Stimulated activated CD4-positive, alpha-beta T cell treated with anti-CD3 and anti-CD28 coated beads, Interleukin-2, amount 100 ng/mL, for 48 hours (primary cell): ENCODE measurements around the gene CCDC159.
"Not testable (repeated sequence)": the region's sequence is repeated elsewhere in the genome, so short reads cannot be mapped to it uniquely, and the experiment has no call there.

ENCODE experiments used
- DNase-seq, 2 donors: peaks; one replicate each; pipeline ENCODE4 v3.0.0-alpha.2; 2020

Gene CCDC159, protein sequence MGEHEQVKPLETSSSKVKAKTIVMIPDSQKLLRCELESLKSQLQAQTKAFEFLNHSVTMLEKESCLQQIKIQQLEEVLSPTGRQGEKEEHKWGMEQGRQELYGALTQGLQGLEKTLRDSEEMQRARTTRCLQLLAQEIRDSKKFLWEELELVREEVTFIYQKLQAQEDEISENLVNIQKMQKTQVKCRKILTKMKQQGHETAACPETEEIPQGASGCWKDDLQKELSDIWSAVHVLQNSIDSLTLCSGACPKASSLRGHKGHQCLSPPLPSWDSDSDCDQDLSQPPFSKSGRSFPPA

DNA sequence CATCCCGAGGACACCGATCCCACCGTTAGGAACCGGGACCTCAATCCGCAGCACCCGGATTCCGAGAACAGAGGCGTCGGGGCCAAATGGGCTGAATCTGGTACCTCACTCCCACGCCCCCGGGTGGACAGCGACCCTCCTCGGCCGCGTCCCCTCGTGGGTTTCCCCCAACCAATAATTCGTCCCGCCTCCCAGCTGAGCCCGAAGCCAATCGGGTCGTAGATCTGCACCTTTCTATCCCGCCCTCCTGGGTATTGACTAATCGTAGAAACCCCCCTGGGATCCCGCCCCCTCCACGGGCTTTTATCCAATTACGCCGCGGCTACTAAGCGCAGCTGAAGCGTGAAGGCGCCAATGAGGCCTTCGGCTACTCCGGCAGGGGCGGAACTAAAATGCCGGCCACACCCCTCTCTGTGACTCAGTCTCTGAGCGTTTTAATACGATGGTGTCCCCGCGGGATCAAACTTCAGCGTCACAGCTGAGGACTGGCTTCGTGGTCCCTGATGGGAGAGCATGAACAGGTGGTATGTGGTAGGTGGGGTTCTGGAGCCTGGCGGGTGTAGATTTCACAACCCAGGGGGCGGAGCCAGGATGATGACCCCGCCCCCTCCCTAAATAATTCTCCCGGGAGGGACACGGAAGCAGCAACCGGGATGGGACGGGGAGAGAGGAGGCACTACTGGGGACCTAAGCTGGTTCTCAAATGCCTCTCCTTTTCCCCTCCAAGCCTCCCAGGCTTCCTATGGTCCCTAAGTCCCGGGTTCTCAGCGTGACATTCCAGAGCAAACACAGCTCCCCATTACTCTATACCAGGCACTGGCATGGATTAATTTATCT lies at the start of gene CCDC159, which contains the start of gene TMEM205:
TSS of gene CCDC159 (plus strand) at position 416 of the 837 bp plus-strand sequence. CDS start at position 504, 88 bp downstream.
TSS of gene TMEM205 (minus strand) at position 165 of the 837 bp plus-strand sequence. CDS start 649 bp downstream, outside the sequence.
- peak; percentile 94 to 97 for DNase-seq

DNA sequence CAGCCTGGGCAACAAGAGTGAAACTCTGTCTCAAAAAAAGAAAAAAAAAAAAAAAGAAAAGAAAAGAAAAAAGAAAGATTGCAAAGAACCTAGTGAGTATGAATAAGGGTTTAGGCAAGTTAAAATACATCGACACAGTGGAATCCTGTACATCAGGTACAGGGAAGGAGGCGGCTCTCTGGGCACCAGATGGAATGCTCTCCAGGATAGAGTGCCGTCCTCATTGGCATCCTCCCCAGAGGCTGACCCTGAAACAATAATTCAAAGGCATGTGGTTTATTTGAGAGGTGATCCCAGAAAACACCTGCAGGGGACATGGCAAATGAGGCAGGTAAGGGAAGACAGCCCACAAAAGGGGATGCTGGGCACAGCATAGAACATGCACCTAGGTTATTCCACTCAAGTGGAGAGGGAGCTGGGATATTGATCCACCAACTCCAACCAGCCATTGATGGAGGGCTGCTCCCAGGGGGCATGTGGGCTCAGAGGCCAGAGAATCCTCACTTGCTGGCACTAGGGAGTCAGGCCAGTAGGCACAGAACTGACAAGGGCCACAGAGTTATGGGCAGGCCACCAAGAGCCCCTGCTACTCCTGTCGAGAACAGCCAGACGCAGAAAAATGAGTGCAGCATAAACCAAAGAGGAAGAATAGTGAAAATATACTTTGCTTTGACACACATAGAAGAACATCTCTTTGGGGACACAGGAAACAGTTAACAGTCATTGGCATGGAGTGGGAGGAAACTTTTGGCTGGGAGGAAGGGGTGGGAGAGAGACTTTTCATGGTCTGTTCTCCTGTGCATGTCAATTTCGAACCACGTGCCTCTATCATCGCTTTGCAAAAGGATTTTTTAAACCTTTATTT lies 46.1 kb upstream of the CCDC159 start:
- DNase-seq, result no peak

DNA sequence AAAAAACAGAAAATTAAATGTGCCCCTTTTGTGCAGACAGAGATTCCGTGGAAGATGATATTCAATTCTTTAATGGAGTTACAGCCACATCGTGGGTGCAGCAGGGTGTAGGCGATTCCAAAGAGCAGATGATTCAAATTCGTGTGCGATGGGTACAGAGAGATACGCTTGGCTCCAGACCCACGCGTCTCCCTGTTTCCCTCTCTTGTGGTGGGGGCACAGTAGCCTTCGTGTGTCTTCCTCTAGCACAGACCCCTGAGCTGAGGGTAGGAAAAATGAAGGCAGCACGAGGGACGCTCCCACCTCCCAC lies 45.6 kb upstream of the CCDC159 start:
- DNase-seq, result no peak

DNA sequence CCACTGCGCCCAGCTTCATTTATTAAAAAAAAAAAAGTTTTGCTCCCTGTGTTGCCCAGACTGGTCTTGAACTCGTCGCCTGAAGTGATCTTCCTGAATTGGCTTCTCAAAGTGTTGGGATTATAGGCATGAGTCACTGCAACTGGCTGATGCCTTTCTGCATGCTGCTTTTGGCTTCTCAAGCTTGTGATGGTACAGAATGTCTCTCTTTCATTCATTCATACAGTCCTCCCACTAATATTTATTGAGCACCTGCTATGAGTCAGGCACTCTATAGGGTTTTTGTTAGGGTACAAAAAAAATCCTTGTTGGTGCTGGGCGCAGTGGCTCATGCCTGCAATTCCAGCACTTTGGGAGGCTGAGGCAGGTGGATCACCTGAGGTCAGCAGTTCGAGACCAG lies 41.4 kb upstream of the CCDC159 start:
- DNase-seq, result no peak

DNA sequence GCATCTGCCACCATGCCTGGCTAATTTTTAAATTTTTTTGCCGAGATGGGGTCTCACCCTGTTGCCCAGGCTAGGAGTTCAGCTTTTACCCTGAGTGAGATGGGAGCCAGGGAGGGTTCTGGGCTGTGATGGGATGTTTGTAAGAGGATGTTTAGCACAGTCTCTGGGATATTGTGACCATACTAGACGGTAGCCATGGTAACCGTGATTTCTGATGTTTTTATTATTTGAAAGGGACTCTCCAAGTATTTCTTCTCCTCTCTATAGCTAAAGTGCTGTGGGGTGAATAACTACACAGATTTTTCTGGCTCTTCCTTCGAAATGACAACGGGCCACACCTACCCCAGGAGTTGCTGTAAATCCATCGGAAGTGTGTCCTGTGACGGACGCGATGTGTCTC lies 40.0 kb upstream of the CCDC159 start:
- DNase-seq, result no peak

DNA sequence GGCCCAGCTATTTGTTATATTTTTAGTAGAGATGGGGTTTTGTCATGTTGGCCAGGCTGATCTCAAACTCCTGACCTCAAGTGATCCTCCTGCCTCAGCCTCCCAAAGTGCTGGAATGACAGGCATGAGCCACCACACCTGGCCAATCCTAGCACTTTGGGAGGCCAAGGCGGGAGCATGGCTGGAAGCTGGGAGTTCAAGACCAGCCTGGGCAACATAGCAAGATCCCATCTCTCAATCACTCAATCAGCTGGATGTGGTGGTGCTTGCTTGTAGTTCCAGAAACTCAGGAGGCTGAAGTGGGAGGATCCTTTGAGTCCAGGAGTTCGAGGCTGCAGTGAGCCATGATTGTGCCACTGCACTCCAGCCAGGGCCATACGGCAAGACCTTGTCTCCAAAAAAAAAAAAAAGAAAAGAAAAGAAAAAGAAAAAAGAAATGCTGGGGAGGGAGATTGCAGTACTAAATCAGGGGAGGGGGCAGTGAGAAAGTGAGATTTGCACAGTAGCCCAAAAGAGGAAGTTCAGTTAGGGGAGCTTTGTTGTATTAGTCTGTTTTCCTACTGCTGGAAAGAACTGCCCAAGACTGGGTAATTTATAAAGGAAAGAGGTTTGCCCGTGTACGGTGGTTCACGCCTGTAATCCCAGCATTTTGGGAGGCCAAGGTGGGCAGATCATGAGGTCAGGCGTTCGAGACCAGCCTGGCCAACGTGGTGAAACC lies 25.9 kb upstream of the CCDC159 start:
- DNase-seq, result not testable (repeated sequence)

DNA sequence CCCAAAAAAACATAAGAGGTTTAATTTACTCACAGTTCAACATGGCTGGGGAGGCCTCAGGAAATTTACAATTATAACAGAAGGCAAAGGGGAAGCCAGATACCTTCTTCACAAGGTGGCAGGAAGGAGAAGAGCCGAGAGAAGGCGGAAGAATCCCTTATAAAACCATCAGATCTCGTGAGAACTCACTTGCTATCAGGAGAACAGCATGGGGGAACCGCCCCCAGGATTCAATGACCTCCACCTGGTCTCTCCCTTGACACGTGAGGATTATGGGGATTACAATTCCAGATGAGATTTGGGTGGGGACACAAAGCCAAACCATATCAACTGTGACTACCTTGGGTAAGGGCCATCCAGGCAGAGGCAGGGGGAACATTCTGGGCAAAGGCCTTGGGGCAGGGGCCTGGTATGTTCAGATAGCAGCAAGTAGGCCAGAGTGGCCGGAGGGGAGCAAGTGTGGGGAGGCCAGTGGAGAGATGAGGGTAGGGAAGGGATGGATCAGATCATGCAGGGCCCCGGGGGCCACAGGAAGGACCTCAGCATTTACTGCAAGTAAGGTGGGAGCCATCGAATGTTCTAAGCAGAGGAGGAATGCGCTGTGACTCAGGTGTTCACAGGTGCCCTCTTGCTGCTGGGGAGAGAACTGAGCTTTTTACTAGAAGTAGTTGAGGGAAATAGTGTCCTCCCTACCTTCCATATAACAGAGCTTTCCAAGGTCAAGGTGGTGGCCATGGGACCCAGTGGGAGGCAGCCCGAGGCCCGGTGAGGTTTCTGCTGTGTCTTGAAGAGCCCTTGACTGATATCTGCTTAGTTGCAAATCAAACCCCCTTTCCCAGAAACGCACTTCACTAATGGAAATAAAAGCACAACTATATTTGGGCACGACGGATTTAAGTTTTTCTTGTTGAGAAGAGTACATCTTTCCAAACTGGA lies 24.9 kb upstream of the CCDC159 start:
- DNase-seq, result no peak

DNA sequence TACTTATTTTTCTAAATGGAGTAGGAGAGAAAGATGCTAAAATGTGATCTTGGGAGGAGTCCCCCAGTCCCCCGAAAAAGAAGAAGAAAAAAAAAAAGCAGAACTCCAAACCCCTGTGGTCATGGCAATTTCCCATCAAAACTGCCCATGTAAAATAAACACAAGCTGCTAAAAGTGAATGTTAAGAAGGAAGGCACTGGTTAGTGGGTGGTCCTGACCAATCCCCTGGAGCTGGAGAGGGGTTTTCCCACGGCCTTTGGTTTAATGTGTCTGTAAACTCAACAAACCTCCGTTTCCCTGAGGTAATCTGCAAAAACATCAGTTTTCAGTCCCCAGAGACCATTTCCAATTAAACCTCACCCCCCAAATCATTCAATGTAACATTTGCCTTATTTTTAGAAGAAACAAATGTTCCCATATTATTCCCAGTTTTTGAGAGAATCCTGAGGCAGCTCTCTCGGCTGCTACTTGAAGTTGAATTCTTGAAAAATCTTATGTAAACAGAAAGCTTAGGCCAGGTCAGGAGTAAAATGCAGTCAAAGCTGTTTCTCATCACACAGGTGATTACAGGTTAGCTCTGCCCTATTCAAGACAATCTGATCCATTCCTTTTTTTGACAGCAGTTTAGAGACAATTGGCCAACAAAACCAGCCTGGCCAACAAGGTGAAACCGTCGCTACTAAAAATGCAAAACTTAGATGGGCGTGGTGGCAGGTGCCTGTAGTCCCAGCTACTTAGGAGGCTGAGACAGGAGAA lies 23.9 kb upstream of the CCDC159 start:
- no peak for DNase-seq

DNA sequence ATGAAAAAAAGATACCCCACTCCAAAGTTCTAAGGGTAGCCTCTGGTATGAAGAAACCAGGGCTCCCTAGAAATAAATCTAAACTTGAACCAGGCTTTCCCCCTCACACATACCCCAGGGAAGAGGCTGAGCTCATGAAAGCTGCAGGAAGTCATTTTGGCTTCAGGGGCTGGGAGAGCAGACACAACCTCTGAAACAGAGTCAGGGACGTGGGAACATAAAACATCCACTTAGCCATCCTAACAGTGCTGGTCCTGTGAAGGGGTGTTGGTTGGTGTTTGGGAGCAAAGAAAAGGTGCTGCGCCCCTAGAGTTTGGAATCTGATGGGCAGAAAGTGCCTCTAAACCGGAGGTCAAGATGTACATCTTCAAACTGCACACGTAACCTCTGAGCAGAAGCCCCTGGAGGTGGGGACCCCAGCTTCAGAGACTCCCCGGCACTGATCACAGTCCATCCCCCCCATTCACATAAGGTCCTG lies 22.7 kb upstream of the CCDC159 start:
- no peak for DNase-seq

DNA sequence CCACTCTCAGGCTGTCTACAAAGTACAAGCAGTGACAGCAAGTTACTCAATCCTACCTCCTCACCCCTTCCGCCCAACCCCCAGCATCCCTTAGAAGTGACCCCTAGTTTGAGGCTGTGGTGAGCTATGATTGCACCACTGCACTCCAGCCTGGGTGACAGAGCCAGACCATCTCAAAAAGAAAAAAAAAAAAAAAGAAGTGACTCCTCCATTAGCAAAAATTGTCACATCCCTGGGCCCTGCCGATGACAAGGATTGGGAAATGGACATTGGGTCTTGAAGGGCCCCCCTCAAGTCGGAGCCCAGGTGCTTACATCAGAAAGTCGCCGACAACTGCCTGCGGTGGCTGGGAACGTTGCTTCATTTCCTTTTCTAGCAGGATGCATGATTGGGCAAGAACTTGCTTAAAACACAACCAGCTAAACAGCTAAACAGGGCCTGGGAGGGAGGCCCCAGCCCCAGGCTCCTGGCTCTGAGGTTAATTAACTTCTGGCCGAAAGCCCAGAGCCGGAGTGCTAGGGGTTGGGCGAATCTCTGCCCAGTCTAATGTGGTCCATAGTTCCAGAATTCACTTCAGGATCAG lies 22.1 kb upstream of the CCDC159 start:
- DNase-seq, result no peak

DNA sequence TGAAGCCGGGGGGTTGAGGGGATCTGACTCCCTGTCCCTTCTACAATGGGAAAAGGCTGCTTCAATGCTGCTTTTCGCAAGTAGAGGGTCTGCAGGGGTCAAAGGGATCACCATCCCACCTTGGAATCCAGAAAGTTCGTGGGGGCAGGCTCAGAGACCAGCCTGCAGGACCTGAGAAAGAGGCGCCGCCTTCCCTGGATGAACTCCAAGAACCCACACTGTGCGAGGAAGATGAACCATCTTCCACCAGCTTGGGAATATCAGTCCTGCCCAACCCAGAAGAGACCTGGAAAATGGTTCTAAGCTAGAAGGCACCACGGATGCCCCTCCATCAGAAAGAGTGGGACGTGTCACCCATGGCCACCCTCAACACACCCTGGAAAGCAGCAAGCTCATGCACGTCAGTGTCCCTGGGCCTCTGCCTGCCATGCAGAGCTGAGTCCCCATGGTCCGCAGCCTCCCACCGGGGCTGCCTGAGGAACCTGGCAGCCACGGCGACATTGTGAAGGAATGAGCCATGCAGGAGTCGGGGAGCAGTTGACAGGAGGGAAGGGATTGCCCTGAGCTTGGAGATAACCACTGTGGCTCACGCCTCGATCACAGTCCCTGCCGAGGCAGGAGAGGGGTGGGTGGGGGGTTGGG lies 21.4 kb upstream of the CCDC159 start:
- no peak for DNase-seq

DNA sequence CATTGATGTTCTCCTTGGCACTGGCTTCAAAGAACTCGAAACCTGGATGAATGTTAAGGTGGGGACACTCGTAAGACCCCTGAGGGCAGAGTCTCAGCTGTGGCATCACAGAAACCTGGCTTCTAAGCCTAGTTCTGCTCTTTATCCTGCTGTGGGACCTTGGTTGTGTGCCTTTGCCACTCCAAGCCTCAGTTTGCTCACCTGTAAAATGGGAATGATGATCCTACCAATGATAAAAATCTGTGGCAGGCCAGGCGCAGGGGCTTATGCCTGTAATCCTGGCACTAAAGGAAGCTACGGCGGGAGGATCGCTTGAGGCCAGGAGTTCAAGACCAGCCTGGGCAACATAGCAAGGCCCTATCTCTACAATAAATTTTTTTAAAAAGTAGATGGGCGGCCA lies 20.8 kb upstream of the CCDC159 start:
- DNase-seq, result no peak

DNA sequence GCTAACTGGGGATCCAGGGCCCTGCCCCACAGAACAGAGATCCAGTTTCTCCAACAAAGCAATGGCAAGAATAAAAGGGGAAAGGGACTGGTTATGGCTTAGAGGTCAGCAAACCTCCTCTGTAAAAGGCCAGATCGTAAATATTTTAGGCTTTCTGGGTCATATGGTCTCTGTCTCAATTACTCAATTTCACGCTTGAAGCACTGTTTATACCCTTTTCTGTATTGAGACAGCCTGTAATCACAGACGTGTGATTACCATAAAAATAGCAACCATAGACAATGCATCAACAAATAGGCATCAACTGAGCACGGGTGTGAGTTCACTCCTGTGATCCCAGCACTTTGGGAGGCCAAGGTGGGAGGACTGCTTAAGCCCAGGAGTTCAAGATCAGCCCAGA lies 16.2 kb upstream of the CCDC159 start:
- no peak for DNase-seq

DNA sequence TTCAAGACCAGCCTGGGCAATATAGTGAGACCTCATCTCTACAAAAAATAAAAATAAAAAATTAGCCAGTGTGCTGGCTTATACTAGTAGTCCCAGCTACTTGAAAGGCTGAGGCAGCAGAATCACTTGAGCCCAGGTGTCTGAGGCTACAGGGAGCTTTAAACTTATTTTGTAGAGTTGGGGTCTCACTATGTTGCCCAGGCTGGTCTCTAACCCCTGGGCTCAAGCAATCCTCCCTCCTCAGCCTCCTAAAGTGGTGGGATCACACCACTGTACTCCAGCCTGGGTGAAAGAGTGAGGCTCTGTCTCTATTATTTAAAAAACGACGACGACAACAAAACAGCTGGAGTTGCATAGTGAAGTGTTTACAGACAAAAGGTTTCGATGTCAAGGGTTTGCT lies 14.8 kb upstream of the CCDC159 start:
- no peak for DNase-seq

DNA sequence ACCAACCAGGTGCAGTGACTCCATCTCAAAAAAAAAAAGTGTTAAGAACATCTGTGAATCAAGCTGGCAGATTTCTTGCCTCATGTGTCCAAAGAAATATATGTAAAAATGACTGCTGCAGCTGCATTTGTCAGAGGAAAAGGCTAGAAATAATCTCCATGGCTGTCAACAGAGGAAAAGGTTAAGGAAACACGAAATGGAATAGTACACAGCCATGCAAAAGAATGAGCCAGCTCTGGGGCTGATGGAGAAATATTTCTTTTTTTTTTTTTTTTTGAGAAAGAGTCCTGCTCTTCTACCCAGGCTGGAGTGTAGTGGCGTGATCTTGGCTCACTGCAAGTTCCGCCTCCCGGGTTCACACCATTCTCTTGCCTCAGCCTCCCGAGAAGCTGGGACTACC lies 13.5 kb upstream of the CCDC159 start:
- no peak for DNase-seq

DNA sequence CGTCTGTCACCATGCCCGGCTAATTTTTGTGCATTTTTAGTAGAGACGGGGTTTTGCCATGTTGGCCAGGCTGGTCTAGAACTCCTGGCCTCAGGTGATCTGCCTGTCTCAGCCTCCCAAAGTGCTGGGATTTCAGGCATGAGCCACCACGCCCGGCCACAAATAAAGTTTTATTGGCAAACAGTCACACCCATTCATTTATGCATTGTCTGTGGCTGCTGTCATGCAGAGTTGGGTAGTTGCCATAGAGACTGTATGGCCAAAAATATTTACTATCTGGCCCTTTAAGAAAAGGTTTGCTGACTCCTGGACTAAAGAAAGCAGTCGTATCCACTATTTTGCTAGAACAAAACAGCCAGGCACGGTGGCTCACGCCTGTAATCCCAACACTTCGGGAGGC lies 12.5 kb upstream of the CCDC159 start:
- DNase-seq, result not testable (repeated sequence)

DNA sequence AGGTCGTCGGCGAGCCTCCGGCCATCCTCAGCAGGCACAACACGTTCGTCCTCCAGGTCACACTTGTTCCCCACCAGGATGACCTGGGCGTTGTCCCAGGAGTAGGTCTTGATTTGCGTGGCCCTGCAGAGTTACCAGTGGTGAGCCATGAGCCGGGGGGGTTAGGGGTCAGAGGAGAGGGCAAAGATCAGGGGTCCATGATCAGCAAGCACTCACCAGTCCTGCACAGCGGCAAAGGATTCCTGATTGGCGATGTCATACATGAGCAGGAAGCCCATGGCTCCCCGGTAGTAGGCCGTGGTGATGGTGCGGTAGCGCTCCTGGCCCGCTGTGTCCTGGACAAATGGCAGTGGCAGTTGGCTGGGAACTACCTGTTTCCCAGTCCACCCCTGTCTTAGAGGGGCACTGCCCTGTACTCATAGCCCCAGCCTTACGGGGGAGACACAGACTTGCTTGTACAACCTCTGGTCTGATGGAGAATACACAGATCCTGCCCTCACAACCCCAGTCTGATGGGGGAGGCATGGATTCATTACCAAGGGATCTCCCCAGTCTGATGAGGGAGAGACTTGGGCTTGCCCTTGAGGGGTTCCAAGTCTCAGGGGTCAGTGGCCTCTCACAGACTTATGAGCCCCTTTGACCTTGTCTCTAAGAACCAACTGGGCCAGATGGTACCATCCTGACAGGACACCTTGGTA lies 10.7 kb upstream of the CCDC159 start:
- no peak for DNase-seq

DNA sequence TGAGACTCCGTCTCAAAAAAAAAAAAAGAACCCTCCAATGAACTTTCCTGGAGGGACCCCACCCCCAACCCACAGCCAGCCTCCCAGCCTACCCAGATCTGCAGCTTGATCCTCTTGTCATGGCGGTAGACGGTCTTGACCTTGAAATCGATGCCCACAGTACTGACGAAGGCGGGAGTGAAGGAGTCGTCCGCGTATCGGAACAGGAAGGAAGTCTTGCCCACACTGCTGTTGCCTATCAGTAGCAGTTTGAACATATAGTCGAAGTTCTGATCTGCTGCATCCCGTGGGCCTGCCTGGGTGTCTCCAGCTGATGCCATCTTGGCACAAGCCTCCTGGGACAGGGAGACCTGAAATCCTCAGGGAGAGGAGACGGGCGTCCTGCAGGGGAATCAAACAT lies 9.2 kb upstream of the CCDC159 start:
- no peak for DNase-seq

DNA sequence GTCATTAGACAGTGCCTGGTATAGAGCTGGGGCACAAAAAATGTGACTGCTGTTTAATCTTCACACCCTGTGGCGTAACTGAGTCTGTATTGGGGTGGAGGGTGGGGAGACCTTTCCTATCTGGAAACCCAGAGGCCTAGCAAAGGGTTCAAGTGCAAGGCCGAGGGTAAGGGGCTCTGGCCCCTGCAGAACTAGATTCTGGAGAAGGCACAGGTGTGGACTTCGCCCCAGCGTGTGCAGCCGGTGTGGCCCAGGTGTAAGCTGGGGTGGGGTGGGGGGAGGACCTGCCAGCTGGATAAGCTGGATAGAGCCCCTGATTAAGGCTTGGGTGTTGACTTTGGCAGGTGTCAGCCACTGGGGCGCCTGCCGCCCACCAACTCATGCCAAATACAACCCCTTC lies 8.2 kb upstream of the CCDC159 start:
- no peak for DNase-seq
